NK-92 (cell line): ENCODE results near the gene KLHDC4.

ENCODE experiments used
- DNase-seq: peaks from one replicate; lab custom pipeline; 2025; ENCODE audit not compliant: unreplicated experiment; lab: John Stamatoyannopoulos, UW

Gene KLHDC4

DNA sequence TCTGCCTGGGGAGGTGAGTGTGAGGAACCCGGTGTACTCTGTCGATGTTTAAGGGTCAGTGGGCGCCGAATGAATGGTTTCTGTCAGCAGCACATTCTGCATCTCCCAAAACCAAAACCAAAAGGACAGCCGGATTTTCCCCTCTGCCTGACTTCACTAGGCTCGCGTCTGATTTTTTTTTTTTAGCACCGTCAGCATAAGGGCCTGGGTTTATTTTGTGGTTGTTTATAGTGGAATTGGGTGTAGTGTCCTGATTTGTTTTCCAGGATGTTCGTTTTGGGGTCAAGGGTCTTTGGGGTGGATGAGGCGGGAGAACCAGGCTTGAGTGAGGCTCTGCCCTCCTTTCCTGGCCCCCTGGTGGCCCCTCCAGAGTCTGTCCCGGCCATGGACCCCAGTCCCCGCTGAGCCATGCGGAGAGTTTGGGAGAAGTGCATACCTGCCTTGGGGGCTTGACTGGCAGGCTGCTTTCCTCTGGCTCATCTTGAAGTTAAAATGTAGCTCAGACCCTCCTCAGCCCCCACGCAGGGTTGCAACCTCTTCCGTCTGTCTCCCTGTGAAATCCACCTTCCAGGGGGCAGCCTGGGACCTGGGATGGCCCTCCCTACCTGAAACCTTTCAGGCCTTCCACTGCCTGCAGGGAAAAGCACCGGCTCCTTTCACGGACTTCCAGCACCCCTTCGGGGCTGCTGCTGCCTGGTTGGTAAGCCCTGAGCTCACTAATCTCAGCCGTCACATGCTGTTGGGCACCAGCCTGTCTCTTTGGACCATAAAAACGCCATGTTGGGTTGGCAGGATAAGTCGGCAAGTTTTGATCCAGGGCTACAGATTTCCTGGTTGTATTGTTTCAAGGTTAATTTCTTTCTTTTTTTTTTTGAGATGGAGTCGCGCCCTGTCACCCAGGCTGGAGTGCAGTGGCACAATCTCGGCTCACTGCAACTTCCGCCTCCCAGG lies 103.3 kb downstream of the KLHDC4 start:
- no peak for DNase-seq

DNA sequence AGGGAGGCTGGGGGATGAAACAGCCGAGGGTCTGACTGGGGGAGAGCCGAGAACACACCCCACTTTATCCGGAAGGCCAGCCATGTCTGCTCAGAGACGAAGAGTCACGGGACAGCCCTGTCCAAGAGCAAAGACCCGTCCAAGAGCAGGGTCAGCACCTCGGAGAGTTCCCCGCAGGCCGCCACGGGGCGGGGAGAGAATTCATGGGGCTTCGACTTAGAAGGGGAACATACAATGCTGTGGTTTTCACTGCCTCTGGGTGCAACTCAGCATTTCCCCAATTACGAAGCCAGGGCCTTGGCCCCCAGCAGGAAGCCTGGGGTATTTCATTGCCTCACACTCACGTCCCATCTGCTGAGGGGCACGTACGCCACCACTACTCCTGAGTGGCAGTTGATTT lies 104.2 kb downstream of the KLHDC4 start:
- DNase-seq = no peak

DNA sequence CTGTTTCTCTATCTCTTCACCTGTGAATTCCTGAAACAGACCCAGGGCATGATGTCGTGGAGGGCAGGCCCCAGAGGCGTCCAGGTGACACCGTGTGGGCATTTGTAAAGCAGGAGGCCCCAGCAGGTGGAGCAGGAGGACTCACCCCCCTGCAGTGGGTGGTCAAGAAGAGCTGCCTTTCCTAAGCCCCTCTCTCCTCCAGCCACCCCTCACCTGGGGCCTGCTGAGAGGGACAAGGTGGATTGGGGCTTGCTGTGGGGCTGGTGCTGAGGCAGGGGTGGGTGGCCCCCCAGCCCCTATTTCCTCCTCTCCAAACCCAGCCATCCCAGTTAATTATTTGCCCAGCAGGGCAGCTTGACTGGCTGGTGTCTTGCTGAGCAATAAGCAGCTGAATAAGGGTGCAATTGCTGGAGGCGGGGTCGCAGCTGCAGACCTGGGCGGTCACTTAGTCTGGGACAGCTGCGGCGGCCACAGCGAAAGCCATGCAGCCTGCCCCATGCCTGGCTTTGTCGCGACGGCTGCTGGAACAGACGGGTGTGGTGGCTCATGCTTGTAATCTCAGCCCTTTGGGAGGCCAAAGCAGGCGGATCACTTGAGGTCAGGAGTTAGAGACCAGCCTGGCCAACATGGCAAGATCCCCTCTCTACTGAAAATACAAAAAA lies 107.1 kb downstream of the KLHDC4 start:
- no peak for DNase-seq
